GM21717 (cell line): ENCODE data around the gene GNAO1.

ENCODE experiments used
- ATAC-seq: cut with Tn5 transposase; IDR thresholded peaks from one replicate; pipeline ENCODE4 v1.9.1; 2021; ENCODE audit warnings: mild to moderate bottlenecking, moderate library complexity; ENCODE audit not compliant: unreplicated experiment

GNAO1 gene

DNA sequence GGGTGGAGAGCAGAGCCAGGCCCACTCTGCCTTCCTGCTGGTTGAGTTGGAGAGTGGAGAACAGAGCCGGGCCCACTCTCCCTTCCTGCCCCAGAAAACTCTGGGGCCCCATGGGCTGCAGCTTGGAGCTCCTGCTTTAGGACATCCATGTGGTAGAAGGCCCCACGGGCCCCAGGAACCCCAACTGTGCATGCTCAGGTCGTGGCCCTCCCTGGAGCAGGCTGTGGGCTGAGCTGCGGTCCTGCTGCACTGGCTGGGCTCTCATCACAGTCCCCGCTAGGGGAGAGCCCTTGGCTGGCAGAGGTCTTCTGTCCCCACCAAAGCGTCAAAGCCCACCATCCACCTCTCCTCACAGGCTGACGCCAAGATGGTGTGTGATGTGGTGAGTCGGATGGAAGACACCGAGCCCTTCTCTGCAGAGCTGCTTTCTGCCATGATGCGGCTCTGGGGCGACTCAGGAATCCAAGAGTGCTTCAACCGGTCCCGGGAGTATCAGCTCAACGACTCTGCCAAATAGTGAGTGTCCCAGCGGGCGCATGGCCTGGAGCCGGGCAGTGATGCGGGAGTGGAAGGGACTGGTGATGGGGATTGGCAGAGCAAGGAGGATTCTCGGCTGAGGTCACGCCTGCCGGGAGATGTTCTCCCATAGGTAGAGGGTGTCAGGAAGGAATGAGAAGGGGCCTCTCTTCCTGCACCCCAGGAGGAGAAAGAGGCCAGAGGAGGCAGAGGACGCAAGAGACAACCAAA, 137.2 kb downstream of the GNAO1 start:
- ATAC-seq: no peak

GRCh38 chr16:56329887-56330286, 138.6 kb downstream of the GNAO1 start:
- no peak for ATAC-seq

DNA sequence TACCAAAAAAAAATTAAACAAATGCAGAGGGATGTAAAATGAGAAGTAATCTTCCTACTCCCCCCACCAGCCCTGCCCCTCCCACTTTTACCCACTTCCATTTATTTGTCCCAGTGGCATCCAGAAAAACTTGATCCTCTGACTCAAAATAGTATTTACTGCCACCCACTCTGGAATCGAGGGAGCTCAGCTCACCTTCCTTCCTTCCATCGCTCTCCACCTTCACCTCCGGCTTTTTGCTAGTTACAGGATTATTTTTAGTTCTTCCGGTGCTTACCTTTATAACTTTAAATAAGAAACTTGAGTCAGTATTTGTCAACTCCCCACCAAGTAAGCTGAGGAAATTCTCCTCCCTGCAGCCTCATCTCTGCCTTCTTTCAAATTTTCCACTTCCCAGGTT, 139.2 kb downstream of the GNAO1 start:
- no peak for ATAC-seq

- ATAC-seq: no peak
These were observed 140.1 kb downstream of the GNAO1 start for GRCh38 chr16:56331399-56331798.

GRCh38 chr16:56331915-56332314, 140.6 kb downstream of the GNAO1 start:
- ATAC-seq: no peak

- no peak for ATAC-seq
These were observed 141.3 kb downstream of the GNAO1 start for GRCh38 chr16:56332464-56333079.

- no peak for ATAC-seq
These were observed 143.5 kb downstream of the GNAO1 start for GRCh38 chr16:56334761-56335160.

DNA sequence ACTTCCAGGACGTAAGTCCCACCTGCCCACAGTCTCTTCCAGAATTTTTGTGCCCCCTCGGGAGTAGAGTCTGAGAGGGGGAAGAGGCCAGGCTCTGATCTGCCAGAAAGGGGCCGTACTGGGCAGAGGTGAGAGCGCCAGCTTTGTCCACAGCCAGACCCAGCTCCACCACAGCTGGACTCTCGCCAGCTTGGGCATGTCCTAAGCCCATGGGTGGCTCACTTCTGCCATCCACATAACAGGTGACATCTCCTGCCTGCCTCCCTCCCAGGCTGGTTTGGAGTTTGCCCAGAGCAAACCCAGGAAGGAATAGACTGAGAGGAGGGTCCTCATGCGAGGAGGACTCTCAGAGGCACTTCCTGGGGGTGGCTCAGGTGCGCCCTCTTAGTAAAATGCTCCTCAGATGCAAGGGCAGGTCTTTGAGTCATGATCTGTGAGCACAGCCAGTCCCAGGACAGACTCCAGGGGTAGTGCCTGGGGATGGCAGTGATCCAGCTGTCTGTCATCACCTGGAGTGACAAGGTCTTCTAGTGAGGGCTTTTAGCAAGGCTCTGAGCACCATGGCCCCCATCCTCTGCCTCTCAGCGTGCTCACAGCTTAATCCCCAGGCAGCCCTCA, 144.9 kb downstream of the GNAO1 start:
- no peak for ATAC-seq

GRCh38 chr16:56336711-56337110, 145.4 kb downstream of the GNAO1 start:
- ATAC-seq: no peak

- no peak for ATAC-seq
These were observed 146.0 kb downstream of the GNAO1 start for GRCh38 chr16:56337131-56337857.

DNA sequence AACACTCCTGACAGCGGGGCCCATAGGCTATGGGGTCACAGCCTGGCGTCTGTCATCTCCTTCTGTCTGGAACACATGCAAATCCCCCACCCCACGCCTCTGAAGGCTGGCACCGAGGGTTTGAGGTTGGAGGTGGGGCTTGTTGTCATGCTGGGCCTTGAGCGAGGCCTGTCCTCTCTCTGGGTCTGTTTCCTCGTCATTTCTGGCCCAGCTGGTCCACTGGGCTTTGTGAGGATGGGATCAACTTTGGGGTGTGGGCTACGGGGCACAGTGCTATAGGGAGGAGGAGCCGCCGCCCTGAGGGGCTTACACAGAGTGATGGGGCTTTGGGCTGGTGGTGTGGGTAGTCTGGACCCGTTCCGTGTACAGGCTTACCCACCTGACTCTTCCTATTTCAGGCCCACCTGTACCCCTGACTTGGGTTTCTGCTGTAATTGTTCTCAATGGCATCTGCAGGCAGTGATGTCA, 146.6 kb downstream of the GNAO1 start:
- no peak for ATAC-seq

DNA sequence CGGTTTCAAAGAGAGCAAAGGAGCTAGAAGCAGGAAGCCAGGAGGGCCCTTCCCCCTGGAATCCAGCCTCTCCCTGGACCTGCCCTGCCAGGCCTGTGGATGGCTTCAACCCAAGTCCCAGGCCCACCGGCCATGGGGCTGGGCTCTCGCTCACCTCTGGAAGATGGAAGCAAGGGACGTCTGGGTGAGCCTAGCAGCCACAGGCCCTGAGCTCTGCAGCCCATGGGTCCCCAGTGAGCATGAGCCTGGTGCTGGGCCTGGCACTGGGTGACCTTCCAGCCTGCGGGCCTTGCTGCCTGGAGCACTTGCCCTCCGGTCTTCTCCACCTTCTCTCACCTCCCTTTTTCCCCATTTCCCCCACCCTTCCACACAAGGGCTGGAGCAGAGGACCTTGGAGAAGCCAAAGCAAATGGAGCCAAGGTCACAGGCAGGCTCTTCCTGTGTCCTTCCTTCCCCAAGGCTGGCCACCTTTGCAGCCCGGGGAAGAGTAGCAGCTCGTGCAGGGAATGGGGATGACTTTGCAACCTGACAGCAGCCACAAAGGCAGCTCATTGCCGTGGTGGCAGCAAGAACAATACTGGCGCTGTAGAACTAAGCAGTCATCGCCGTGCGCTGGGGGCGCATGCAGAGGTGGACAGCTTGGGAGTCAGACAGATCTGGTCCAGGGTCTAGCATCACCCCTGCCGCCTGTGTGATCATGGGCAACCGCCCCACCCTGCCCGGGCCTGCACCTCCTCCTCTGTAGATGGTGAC, 147.5 kb downstream of the GNAO1 start:
- no peak for ATAC-seq

- no peak for ATAC-seq
These were observed 148.3 kb downstream of the GNAO1 start for GRCh38 chr16:56339431-56340195.

DNA sequence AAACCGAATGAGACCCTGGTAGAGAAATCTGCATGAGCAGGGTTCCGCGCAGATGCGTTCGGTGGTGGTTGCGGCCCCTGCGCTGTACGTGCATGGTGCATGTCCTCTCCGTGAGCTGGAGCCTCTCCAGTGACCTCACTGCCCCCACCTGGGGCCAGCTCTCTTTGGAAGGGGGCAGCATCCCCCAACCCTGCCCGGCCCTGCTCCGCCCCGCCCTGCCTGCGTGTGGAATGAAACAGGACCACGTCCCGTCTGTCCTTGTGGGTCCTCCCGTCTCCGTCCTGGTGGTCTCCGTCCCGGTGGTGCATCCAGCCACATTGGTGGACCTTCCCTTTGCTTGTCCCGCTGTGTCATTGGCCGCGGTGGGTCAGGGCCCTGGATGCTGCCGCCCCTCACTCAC, 149.1 kb downstream of the GNAO1 start:
- no peak for ATAC-seq

GRCh38 chr16:56340864-56341365, 149.6 kb downstream of the GNAO1 start:
- ATAC-seq: no peak

- ATAC-seq: no peak
These were observed 150.5 kb downstream of the GNAO1 start for GRCh38 chr16:56341656-56342399.

DNA sequence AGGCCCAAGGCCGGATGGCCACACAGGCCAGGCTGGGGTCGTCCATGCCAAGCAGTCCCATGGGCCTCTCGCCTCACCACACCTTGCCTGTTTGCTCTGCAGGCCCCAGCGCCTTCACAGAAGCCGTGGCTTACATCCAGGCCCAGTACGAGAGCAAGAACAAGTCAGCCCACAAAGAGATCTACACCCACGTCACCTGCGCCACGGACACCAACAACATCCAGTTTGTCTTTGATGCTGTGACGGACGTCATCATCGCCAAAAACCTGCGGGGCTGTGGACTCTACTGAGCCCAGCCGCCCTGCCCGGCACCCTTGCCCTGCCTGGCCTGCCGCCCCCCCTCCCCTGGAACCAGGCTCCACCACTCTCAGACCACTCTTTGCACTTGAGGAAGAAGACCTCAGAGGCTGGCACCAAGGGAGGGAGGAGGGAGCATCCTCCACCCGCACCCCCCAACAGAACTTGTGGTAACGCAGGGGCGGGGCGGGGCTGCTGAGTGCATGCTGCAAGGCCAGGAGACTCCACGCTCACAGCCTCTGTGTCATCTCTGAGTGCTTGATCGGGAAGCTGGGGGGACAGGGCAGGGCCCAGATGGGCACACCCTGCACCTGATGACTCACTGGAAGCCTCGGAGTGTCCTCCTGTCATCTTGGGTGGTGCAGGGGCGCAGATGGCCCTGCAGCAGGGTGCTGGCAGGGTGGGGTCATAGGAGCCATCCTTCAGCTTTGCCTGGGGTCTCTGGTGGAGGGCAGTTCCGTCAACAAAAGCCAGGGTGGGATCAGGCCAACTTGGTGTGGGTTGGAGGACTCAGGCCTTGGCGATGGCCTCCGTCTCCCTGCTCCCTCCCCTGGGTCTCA, 152.6 kb downstream of the GNAO1 start:
- no peak for ATAC-seq
